ENCODE data around the gene IKZF4.

DNA sequence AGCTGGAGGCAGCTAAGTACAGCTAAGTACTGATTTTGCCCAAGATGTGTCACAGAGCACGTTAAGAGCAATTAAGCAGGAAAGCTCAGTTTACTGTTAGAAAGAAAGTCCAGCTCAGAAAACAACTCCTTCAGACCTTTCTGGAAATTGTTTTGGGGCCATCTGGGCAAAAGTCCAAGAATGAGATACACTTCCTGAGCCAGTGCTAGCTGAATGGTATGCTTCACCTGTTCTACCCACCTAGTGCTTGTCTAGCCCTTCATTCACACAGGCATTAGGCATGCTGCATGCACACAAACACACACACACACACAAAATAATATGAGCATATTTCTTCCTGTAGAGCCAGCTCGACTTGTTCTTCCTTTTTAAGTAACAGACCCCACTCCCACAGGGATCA is 6.6 kb upstream of the IKZF4 start:
- TF ChIP-seq CTCF (IDR thresholded peaks at IDR 0.05) (no peak), POLR2A (IDR thresholded peaks at IDR 0.05) (no peak)
